ENCODE results near the gene PRR5L. TPM values are rescaled to one million over a fixed set of nuclear protein-coding genes. Genes with fewer than 3 reads are reported as not detected.
"Not testable (repeated sequence)": the region's sequence is repeated elsewhere in the genome, so short reads cannot be mapped to it uniquely, and the experiment has no call there.

PRR5L gene
- total RNA-seq, 1 experiment from 2014 or later: not detected

GRCh38 chr11:36478700-36479329, 182.7 kb downstream of the PRR5L start:
- peak in 1 of 2 experiments; percentile 74 for TF ChIP-seq CTCF (IDR thresholded peaks at IDR 0.05; ENCODE audit: insufficient read depth in 1 of 2, low read depth in 1 of 2, low read length in 1 of 2, severe bottlenecking in 1 of 2, unreplicated experiment in 1 of 2)
- no TSS peak for BruUV-seq (replicated peaks)
- POLR2A ChIA-PET: no interaction called here

GRCh38 chr11:36480833-36481232, 184.7 kb downstream of the PRR5L start:
- Mint-ChIP-seq H3K27me3 (ENCODE audit: insufficient read depth, unreplicated experiment) (no peaks in the 10 kb centered on the region), H3K4me3 (ENCODE audit: unreplicated experiment) (no peak overlapping the region), H3K36me3 (ENCODE audit: insufficient read depth, unreplicated experiment) (no peaks in the 10 kb centered on the region), H3K4me1 (ENCODE audit: low read depth, unreplicated experiment) (no peaks in the 10 kb centered on the region), H3K9me3 (ENCODE audit: unreplicated experiment) (no peaks in the 10 kb centered on the region), H3K27ac (ENCODE audit: unreplicated experiment) (no peak overlapping the region)
- ChIA-PET CTCF (no interaction called here), POLR2A (no interaction called here)
- Histone ChIP-seq H3K4me1 (no peaks in the 10 kb centered on the region), H3K4me3 (ENCODE audit: low read depth, low read length) (no peak overlapping the region), H3K36me3 (ENCODE audit: control insufficient read depth, insufficient read depth, low read length) (no peaks in the 10 kb centered on the region), H3K9me3 (no peaks in the 10 kb centered on the region), H3K27me3 (replicated peaks; ENCODE audit: control insufficient read depth, insufficient read depth, low read length) (no peaks in the 10 kb centered on the region)
- no peak for TF ChIP-seq CTCF (IDR thresholded peaks at IDR 0.05; ENCODE audit: insufficient read depth in 1 of 2, low read depth in 1 of 2, low read length in 1 of 2, severe bottlenecking in 1 of 2, unreplicated experiment in 1 of 2)
- no TSS peak for BruUV-seq (replicated peaks)
- DNase-seq: no peak
- intact Hi-C loops (cut with micrococcal nuclease; ENCODE audit: unreplicated experiment): no loop called here

More at GRCh38 chr11:36478700-36479329, 182.7 kb downstream of the PRR5L start:
- no peaks in the 10 kb centered on the region for H3K36me3 ChIP-seq (ENCODE audit: control insufficient read depth, insufficient read depth, low read length)
- H3K27ac Mint-ChIP-seq (ENCODE audit: unreplicated experiment): no peak overlapping the region
- no peak overlapping the region for H3K4me3 Mint-ChIP-seq (ENCODE audit: unreplicated experiment)
- no peaks in the 10 kb centered on the region for H3K9me3 Mint-ChIP-seq (ENCODE audit: unreplicated experiment)
- intact Hi-C loops (cut with micrococcal nuclease; ENCODE audit: unreplicated experiment): loop anchor here (1.0 to 5.0 kb wide), 6 partner anchors 102 to 862 kb away; partner anchors contain the start of gene FJX1
- H3K4me3 ChIP-seq (ENCODE audit: low read depth, low read length): no peak overlapping the region
- H3K27me3 ChIP-seq (replicated peaks; ENCODE audit: control insufficient read depth, insufficient read depth, low read length): no peaks in the 10 kb centered on the region
- no peaks in the 10 kb centered on the region for H3K9me3 ChIP-seq
- no peaks in the 10 kb centered on the region for H3K4me1 ChIP-seq
- peak in 1 of 2 experiments; percentile 57 for DNase-seq
- H3K36me3 Mint-ChIP-seq (ENCODE audit: insufficient read depth, unreplicated experiment): no peaks in the 10 kb centered on the region
- H3K4me1 Mint-ChIP-seq (ENCODE audit: low read depth, unreplicated experiment): no peaks in the 10 kb centered on the region
- no peaks in the 10 kb centered on the region for H3K27me3 Mint-ChIP-seq (ENCODE audit: insufficient read depth, unreplicated experiment)
- CTCF ChIA-PET: interaction anchor here (0.6 to 3.2 kb wide), 18 partner anchors 11 to 867 kb away, joined by 3 to 22 read pairs (median 4); partner anchors contain the start of gene PRR5L

- H3K27ac Mint-ChIP-seq (ENCODE audit: unreplicated experiment); H3K9me3 ChIP-seq; DNase-seq; H3K4me3 Mint-ChIP-seq (ENCODE audit: unreplicated experiment); H3K27me3 Mint-ChIP-seq (ENCODE audit: insufficient read depth, unreplicated experiment); H3K36me3 ChIP-seq (ENCODE audit: control insufficient read depth, insufficient read depth, low read length); POLR2A ChIA-PET; CTCF ChIA-PET; BruUV-seq (replicated peaks); H3K4me1 ChIP-seq; intact Hi-C loops (cut with micrococcal nuclease; ENCODE audit: unreplicated experiment); H3K4me3 ChIP-seq (ENCODE audit: low read depth, low read length); H3K9me3 Mint-ChIP-seq (ENCODE audit: unreplicated experiment); H3K27me3 ChIP-seq (replicated peaks; ENCODE audit: control insufficient read depth, insufficient read depth, low read length); H3K4me1 Mint-ChIP-seq (ENCODE audit: low read depth, unreplicated experiment): not testable (repeated sequence)
- peaks cover 15% of the 10 kb centered on the region for H3K36me3 Mint-ChIP-seq (ENCODE audit: insufficient read depth, unreplicated experiment)
Measured at GRCh38 chr11:36483042-36483441, 187.0 kb downstream of the PRR5L start.
